ENCODE results near the gene TMEM8B. TPM values are rescaled to one million over a fixed set of nuclear protein-coding genes. Genes with fewer than 3 reads are reported as not detected.

The TMEM8B gene
- 2.4 to 3.5 TPM (median 3.4 TPM) in 5 replicates for total RNA-seq (2022; extraction: Qiagen RNA extraction)

GRCh38 chr9:35829084-35829763, at the start of gene TMEM8B:
Gene TMEM8B (plus strand): TSS chr9:35829228. CDS start chr9:35829448, 220 bp downstream.

DNA sequence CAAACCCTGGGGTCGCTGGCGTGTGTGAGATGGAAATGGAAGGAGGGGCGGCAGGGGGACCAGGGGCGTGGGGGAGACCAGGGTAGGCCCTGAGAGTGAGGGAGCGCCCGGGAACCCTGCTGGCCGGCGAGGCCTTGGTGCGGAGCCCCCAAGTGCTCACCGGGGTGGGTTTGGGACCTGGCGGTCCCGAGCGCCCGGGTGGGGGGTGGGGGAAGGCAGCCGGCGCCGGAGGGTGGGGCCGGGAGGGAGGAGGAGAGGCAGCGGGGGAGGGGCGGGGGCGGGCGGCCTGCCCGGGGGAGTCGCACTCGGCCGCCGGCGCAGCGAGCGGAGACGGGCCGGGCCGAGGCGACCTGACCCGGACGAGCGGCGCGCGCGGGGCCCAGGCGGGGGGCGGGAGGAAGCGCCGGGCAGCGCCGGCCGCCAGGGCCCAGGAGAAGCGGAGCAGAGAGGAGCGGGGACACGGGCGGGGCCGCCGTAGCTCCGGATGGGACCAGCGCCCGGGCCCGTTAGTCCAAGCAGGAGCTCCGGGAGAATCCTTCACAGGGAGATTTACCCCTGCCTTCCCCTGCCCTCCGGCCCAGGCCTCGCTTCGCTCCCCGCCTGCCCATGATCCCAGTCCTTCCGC, 37.6 kb upstream of the TMEM8B start, which contains the start of gene NPR2:
Gene NPR2 (plus strand): TSS at position 295 of the 625 bp plus-strand sequence. CDS start 818 bp downstream, outside the sequence.

GRCh38 chr9:35812025-35812602, 16.9 kb upstream of the TMEM8B start, which contains the start of gene SPAG8:
Gene SPAG8 (minus strand): TSS chr9:35812262. CDS start chr9:35812147, 115 bp downstream.

DNA sequence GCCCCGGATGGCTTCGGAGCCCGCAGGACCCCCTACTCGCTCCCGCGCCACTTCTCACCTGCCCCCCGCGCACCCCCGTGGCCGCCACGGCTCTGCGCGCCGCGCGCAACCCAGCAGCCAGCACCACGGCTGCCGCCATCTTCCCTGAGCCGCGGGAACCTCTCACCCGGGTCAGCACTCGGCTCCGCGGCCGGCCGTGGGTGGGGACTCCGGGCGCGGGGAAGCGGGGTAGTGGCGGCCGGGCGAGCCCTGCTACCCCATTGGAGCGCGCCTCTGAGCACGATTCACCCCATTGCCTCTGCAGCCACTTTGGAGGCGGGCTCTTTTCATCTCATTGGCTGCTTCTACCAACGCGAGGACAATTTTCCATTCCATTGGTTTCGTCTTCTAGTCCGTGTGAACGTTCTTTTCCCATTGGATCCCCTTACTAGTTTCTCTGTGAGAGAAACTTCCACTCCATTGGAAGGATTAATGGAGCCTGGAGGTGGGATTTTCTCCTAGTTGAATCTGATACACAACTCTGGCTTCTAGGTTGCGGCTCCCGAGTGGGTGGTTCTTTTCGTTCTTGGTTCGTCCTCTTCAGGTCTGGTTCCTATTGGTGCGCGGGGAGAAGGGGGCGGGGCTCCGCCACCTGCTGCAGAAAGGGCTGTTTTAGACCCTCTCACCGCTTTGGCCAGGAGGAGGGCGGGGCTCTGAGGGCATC, 14.0 kb upstream of the TMEM8B start, which contains the start of gene HINT2:
Gene HINT2 (minus strand): TSS at position 202 of the 703 bp plus-strand sequence. CDS start 63 bp downstream, at position 139.

GRCh38 chr9:35828716-35829083, 328 bp upstream of the TMEM8B start, which contains the start of gene FAM221B:
Gene FAM221B (minus strand): TSS chr9:35828732. CDS start chr9:35826161, 2,571 bp downstream.

DNA sequence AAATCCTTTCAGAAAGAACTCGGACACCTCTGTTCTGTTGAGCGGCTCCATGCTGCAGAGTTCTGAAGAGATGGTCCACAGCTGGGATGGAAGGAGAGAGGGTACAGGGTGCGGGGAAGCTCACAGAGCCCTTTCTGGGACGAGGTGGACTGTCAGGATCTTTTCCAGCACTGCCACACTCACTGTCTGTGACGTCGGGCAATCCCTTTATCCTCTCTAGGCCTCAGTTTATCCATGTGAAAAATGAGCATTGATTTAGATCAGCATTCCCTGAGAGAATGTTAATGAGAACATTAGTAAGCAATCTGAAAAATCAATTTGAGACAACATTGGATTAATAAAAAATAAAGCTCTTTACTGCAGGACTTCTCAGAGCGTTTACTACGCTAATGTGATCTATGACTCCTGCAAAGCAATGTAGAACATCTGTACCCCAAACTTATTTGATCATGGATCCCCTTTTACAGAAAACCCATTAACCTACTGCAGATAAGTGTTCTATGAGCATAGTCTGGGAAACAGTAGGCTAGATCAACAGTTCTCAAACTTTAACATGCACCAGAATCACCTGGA, 41.4 kb downstream of the TMEM8B start, which contains the start of gene OR13J1:
Gene OR13J1 (minus strand): TSS at position 51 of the 573 bp plus-strand sequence. CDS start 0 bp downstream, at position 51.

DNA sequence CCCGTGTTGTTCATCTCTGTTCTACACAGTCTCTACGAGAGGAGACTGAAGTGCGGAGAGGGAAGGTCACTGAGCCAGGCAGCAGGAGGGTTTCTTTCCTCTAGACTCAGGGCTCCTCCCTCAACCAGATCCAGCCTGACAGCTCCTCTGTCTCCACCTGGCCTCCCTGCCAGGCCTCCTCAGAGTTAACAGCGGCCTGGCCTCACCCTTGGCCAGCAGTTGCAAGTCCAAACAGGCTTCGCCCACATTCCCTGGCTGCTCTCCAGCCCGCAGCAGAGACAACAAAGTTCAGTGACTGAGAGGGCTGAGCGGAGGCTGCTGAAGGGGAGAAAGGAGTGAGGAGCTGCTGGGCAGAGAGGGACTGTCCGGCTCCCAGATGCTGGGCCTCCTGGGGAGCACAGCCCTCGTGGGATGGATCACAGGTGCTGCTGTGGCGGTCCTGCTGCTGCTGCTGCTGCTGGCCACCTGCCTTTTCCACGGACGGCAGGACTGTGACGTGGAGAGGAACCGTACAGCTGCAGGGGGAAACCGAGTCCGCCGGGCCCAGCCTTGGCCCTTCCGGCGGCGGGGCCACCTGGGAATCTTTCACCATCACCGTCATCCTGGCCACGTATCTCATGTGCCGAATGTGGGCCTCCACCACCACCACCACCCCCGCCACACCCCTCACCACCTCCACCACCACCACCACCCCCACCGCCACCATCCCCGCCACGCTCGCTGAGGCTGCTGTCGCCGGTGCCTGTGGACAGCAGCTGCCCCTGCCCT, 77.1 kb downstream of the TMEM8B start, which contains the start of gene HRCT1:
Gene HRCT1 (plus strand): TSS at position 291 of the 768 bp plus-strand sequence. CDS start 86 bp downstream, at position 377.

DNA sequence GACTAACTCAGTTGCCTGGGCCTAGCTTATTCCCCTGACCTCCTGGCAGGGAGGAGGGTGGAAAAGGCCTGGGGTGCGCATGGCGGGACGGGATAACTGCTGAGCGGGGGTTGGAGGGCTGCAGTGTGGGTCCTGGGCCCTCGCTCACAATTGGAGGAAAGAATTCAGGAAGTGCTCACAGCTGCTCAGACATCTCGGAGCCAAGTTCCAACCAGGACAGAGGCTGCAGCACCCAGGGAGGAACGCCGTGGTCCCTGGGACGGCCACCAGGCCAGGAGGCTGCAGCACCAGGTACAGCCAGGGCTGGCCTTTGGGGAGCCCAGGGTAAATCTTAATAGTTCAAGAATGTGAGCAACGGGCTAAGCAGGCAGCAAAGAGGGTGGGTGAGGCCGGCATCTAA, 80.2 kb downstream of the TMEM8B start, which contains the start of gene SPAAR:
Gene SPAAR (plus strand): TSS at position 217 of the 400 bp plus-strand sequence. CDS start 974 bp downstream, outside the sequence.

Other genes with a start within 250 kb of the TMEM8B start
- gene TESK1, start 224.0 kb upstream of the TMEM8B start, total RNA-seq (2022; extraction: Qiagen RNA extraction) = 21.8 to 29.3 TPM (median 28.4 TPM) in 5 replicates
- 0.15 to 0.22 TPM (median 0.17 TPM) in 4 of 5 replicates, not detected in the other for gene CD72, start 210.8 kb upstream of the TMEM8B start, total RNA-seq (2022; extraction: Qiagen RNA extraction)
- gene SIT1, start 178.3 kb upstream of the TMEM8B start, total RNA-seq (2022; extraction: Qiagen RNA extraction) = 0.07 TPM in 1 of 5 replicates, not detected in the others
- 5.1 to 14.3 TPM (median 9.2 TPM) in 4 of 5 replicates, not detected in the other for gene RMRP, start 171.2 kb upstream of the TMEM8B start, total RNA-seq (2022; extraction: Qiagen RNA extraction)
- 25.4 to 33.7 TPM (median 32.3 TPM) in 5 replicates for gene CCDC107, start 170.9 kb upstream of the TMEM8B start, total RNA-seq (2022; extraction: Qiagen RNA extraction)
- 11.1 to 18.8 TPM (median 16.6 TPM) in 5 replicates for gene ARHGEF39, start 164.0 kb upstream of the TMEM8B start, total RNA-seq (2022; extraction: Qiagen RNA extraction)
- 6.0 to 10.6 TPM (median 8.0 TPM) in 5 replicates for gene CA9, start 155.3 kb upstream of the TMEM8B start, total RNA-seq (2022; extraction: Qiagen RNA extraction)
- gene TPM2, start 139.3 kb upstream of the TMEM8B start, total RNA-seq (2022; extraction: Qiagen RNA extraction) = 647 to 712 TPM (median 698 TPM) in 5 replicates
- 118 to 145 TPM (median 125 TPM) in 5 replicates for gene TLN1, start 97.0 kb upstream of the TMEM8B start, total RNA-seq (2022; extraction: Qiagen RNA extraction)
- 54.4 to 63.2 TPM (median 57.3 TPM) in 5 replicates for gene CREB3, start 96.6 kb upstream of the TMEM8B start, total RNA-seq (2022; extraction: Qiagen RNA extraction)
- 28.4 to 39.2 TPM (median 31.7 TPM) in 5 replicates for gene GBA2, start 80.0 kb upstream of the TMEM8B start, total RNA-seq (2022; extraction: Qiagen RNA extraction)
- gene RGP1, start 79.9 kb upstream of the TMEM8B start, total RNA-seq (2022; extraction: Qiagen RNA extraction) = 13.5 to 17.7 TPM (median 14.7 TPM) in 5 replicates
- 0.15 to 0.38 TPM (median 0.23 TPM) in 4 of 5 replicates, not detected in the other for gene MSMP, start 75.0 kb upstream of the TMEM8B start, total RNA-seq (2022; extraction: Qiagen RNA extraction)
- 4.2 to 6.3 TPM (median 4.6 TPM) in 5 replicates for gene NPR2, start 37.6 kb upstream of the TMEM8B start, total RNA-seq (2022; extraction: Qiagen RNA extraction)
- gene SPAG8, start 17.0 kb upstream of the TMEM8B start, total RNA-seq (2022; extraction: Qiagen RNA extraction) = 0.34 to 0.52 TPM (median 0.35 TPM) in 5 replicates
- 69.1 to 112 TPM (median 101 TPM) in 5 replicates for gene HINT2, start 14.2 kb upstream of the TMEM8B start, total RNA-seq (2022; extraction: Qiagen RNA extraction)
- gene FAM221B, start 496 bp upstream of the TMEM8B start, total RNA-seq (2022; extraction: Qiagen RNA extraction) = not detected in 5 replicates
- not detected in 5 replicates for gene OR13J1, start 41.2 kb downstream of the TMEM8B start, total RNA-seq (2022; extraction: Qiagen RNA extraction)
- gene HRCT1, start 77.0 kb downstream of the TMEM8B start, total RNA-seq (2022; extraction: Qiagen RNA extraction) = 0.22 to 0.51 TPM (median 0.34 TPM) in 5 replicates
- gene SPAAR, start 80.3 kb downstream of the TMEM8B start, total RNA-seq (2022; extraction: Qiagen RNA extraction) = 0.05 to 0.09 TPM (median 0.06 TPM) in 4 of 5 replicates, not detected in the other
- not detected in 5 replicates for gene OR2S2, start 128.9 kb downstream of the TMEM8B start, total RNA-seq (2022; extraction: Qiagen RNA extraction)
- gene RECK, start 207.7 kb downstream of the TMEM8B start, total RNA-seq (2022; extraction: Qiagen RNA extraction) = 5.3 to 6.2 TPM (median 5.7 TPM) in 5 replicates

Measured in A549 treated with AZD2906 at 1 μM for 4 hours (cell line).